ENCODE measurements around the gene KRTAP5-6. TPM values are rescaled to one million over a fixed set of nuclear protein-coding genes. Genes with fewer than 3 reads are reported as not detected.

KRTAP5-6 gene
- total RNA-seq, 1 experiment from 2014 or later = not detected

GRCh38 chr11:1742869-1743584 is 46.0 kb downstream of the KRTAP5-6 start:
- Histone ChIP-seq H3K27me3 (ENCODE audit: insufficient read depth, low read length) (peaks cover 12% of the 10 kb centered on the region; the same call in 1 of the 2 replicates), H3K79me2 (ENCODE audit: insufficient read depth, low read length) (no peaks in the 10 kb centered on the region), H3K36me3 (ENCODE audit: control insufficient read depth in 1 of 2, insufficient read depth in 2 of 2, low read length in 2 of 2) (no peaks in the 10 kb centered on the region), H3K9ac (ENCODE audit: low read length) (no peak overlapping the region), H3K9me2 (ENCODE audit: insufficient read depth) (no peaks in the 10 kb centered on the region), H3K27ac (ENCODE audit: low read depth, low read length) (no peak overlapping the region), H3K9me3 (ENCODE audit: control insufficient read depth in 1 of 2, insufficient read depth in 1 of 2, low read depth in 1 of 2, low read length in 2 of 2) (no peaks in the 10 kb centered on the region; a peak in 1 of 4 replicates), H3K4me3 (replicated peaks in 1 of 2; ENCODE audit: low read depth in 1 of 2, low read length in 2 of 2) (no peak overlapping the region), H3K4me1 (ENCODE audit: control insufficient read depth in 1 of 2, insufficient read depth in 2 of 2, low read length in 2 of 2) (no peaks in the 10 kb centered on the region), H2AFZ (ENCODE audit: low read depth, low read length, poor library complexity, severe bottlenecking) (no peak overlapping the region), H3K4me2 (ENCODE audit: low read length) (no peak overlapping the region), H4K20me1 (ENCODE audit: insufficient read depth) (no peaks in the 10 kb centered on the region)
- intact Hi-C loops (cut with micrococcal nuclease) = no loop called here
- ATAC-seq (no peak), DNase-seq (ENCODE audit: low read depth, low spot score) (no peak)
- TF ChIP-seq SP1 (IDR thresholded peaks at IDR 0.05; ENCODE audit: low read depth) (no peak), ZBTB33 (IDR thresholded peaks at IDR 0.05; ENCODE audit: extremely low read depth, insufficient replicate concordance, low read length) (no peak), SIN3A (IDR thresholded peaks at IDR 0.05; ENCODE audit: low read depth) (no peak), MAX (IDR thresholded peaks at IDR 0.05) (no peak), JUND (IDR thresholded peaks at IDR 0.05) (no peak), EGR1 (IDR thresholded peaks at IDR 0.05; ENCODE audit: low read depth) (no peak), REST (IDR thresholded peaks at IDR 0.05; ENCODE audit: low read depth) (no peak), POLR2AphosphoS5 (IDR thresholded peaks at IDR 0.05; ENCODE audit: low read depth, low read length) (no peak), CTCF (IDR thresholded peaks at IDR 0.05 in 2 of 3, conservative IDR thresholded peaks at IDR 0.05 in 1 of 3; ENCODE audit: borderline replicate concordance in 1 of 3, insufficient read depth in 1 of 3, low read depth in 2 of 3, low read length in 2 of 3) (no peak), ELF1 (IDR thresholded peaks at IDR 0.05; ENCODE audit: borderline replicate concordance, low read depth) (no peak), ATF3 (IDR thresholded peaks at IDR 0.05) (no peak), CEBPB (IDR thresholded peaks at IDR 0.05; ENCODE audit: low read depth) (no peak), ZFX (IDR thresholded peaks at IDR 0.05) (no peak), RAD21 (IDR thresholded peaks at IDR 0.05; ENCODE audit: low read depth) (no peak), YY1 (IDR thresholded peaks at IDR 0.05; ENCODE audit: extremely low read depth, insufficient replicate concordance, low read depth, low read length) (no peak)
- RAD21 ChIA-PET (ENCODE audit: low non-redundant PET in 1 of 2, low total read pairs in 2 of 2, uncharacterized antibody in 2 of 2, unreplicated experiment in 2 of 2) = no interaction called here
- no TSS peak for BruUV-seq (replicated peaks)
- CTCF ChIA-PET = no interaction called here
- POLR2A ChIA-PET = no interaction called here
